Motor neuron (in vitro differentiated cells): ENCODE data around the gene PCDHB4. TPM values are rescaled to one million over a fixed set of nuclear protein-coding genes. Genes with fewer than 3 reads are reported as not detected.
A peak's percentile ranks its signal among the peaks of the same experiment; 100 is the strongest.
"Not testable (repeated sequence)": the region's sequence is repeated elsewhere in the genome, so short reads cannot be mapped to it uniquely, and the experiment has no call there.

Experiments used
- ATAC-seq, 8 experiments: fragments of 200-7000 bp; cut with Tn5 transposase; replicated peaks in 6 of 8; 2 replicates each; pipeline ENCODE4 v1.8.0; 2021; ENCODE audit warnings: mild to moderate bottlenecking in 8 of 8, moderate library complexity in 8 of 8
- H3K27ac ChIP-seq, 2 donors: fragments of 250-450 bp; sonication (Bioruptor Pico); 2 replicates each; pipeline ENCODE4 v1.9.0; 2021; ENCODE audit warnings: antibody characterized with exemption in 2 of 2, mild to moderate bottlenecking in 2 of 2, moderate library complexity in 1 of 2
- H3K4me1 ChIP-seq, 2 donors: fragments of 250-450 bp; sonication (Bioruptor Pico); replicated peaks in 1 of 2; 2 replicates each; pipeline ENCODE4 v1.6.1; 2021; ENCODE audit warnings: antibody characterized with exemption in 2 of 2, mild to moderate bottlenecking in 2 of 2, moderate library complexity in 1 of 2
- H3K4me3 ChIP-seq, 5 donors: fragments of 250-450 bp; sonication (Bioruptor Pico); 2 replicates each; pipeline ENCODE4 v1.9.0; 2021; ENCODE audit warnings: antibody characterized with exemption in 5 of 5, mild to moderate bottlenecking in 5 of 5, moderate library complexity in 4 of 5
- WGBS, 10 experiments: fragments of 450-650 bp; shearing (Covaris generic); methylation state at CpG; one replicate each; pipeline ENCODE4 v1.0.0; 2022; 5-methylcytosine and 5-hydroxymethylcytosine counted together
- in situ Hi-C, 9 experiments: fragments of 400-800 bp; cut with MboI; loops; one replicate each; pipeline ENCODE4 v1.15.0; 2021; ENCODE audit warnings: low sequenced_read_pairs in 9 of 9, low pct_unique_long_range_greater_than_20kb in 2 of 9; ENCODE audit not compliant: unreplicated experiment in 9 of 9
- total RNA-seq, 8 experiments: library from RNA; unstranded; fragments of 300-600 nt; gene quantifications; 2 replicates each; pipeline versions ENCODE4 v1.2.3 to v1.2.4, GENCODE V29; 2022

PCDHB4 gene
- total RNA-seq, 8 experiments from 2014 or later, result 0.20 to 2.0 (median 1.2) TPM

GRCh38 chr5:141155540-141156374 lies 34.1 kb downstream of the PCDHB4 start:
- WGBS, 10 experiments, result 0 to 100% (median 36%) methylated on average over 1 to 21 of the region's 21 CpGs
- peak in 3 of 8 experiments; percentile 16 to 40 (median 18) for ATAC-seq
- peak overlapping the region in 3 of 5 donors; percentile 16 to 30 (median 25) for H3K4me3 ChIP-seq
- in situ Hi-C loops, result loop anchor here in 1 of 9 experiments (25.0 kb wide), 1 partner anchor 107 kb away; no protein-coding TSS in a partner anchor
- no peaks in the 10 kb centered on the region for H3K4me1 ChIP-seq
- H3K27ac ChIP-seq, result no peak overlapping the region

- not testable (repeated sequence) for H3K4me1 ChIP-seq, H3K27ac ChIP-seq, H3K4me3 ChIP-seq, ATAC-seq
- in situ Hi-C loops, result loop anchor here in 1 of 9 experiments (25.0 kb wide), 1 partner anchor 105 kb away; no protein-coding TSS in a partner anchor
- WGBS, 10 experiments, result 60% methylated on average over 3 of the region's 38 CpGs; no CpG with 5 or more reads in 9 of the 10 experiments
These were observed 35.7 kb downstream of the PCDHB4 start for GRCh38 chr5:141157356-141157755.

GRCh38 chr5:141157901-141158300 lies 36.3 kb downstream of the PCDHB4 start:
- 20% methylated on average over 1 of the region's 28 CpGs; no CpG with 5 or more reads in 9 of the 10 experiments for WGBS, 10 experiments
- ATAC-seq, result not testable (repeated sequence)

GRCh38 chr5:141172381-141173204 lies 51.0 kb downstream of the PCDHB4 start, which contains the start of gene PCDHB7:
Gene PCDHB7, plus strand, starts transcription at chr5:141172644. Its CDS starts 192 bp downstream, at chr5:141172836.
- in situ Hi-C loops, result loop anchor here in 1 of 9 experiments (25.0 kb wide), 1 partner anchor 90 kb away; no protein-coding TSS in a partner anchor
- peak within 1 kb of the TSS in 1 of 5 donors; percentile 25 for H3K4me3 ChIP-seq
- ATAC-seq, result peak in 1 of 8 experiments; percentile 27
- WGBS, 10 experiments, result 11 to 80% (median 41%) methylated on average over 3 to 19 of the region's 20 CpGs
- no peak within 1 kb of the TSS for H3K27ac ChIP-seq
- H3K4me1 ChIP-seq, result no peaks in the 10 kb centered on the region

More at GRCh38 chr5:141157901-141158300, 36.3 kb downstream of the PCDHB4 start:
- not testable (repeated sequence) for H3K4me3 ChIP-seq, H3K4me1 ChIP-seq, H3K27ac ChIP-seq
- in situ Hi-C loops, result loop anchor here in 1 of 9 experiments (25.0 kb wide), 1 partner anchor 104 kb away; no protein-coding TSS in a partner anchor

- not testable (repeated sequence) for H3K4me3 ChIP-seq, H3K27ac ChIP-seq, H3K4me1 ChIP-seq, ATAC-seq
- 13 to 94% (median 40%) methylated on average over 3 to 15 of the region's 79 CpGs; no CpG with 5 or more reads in 4 of the 10 experiments for WGBS, 10 experiments
- in situ Hi-C loops, result loop anchor here in 5 of 9 experiments (25.0 kb wide), 2 partner anchors 88 to 388 kb away; no protein-coding TSS in a partner anchor
These were observed 52.9 kb downstream of the PCDHB4 start for GRCh38 chr5:141174291-141175104.

Other genes with a start within 250 kb of the PCDHB4 start
- gene PCDHA12, start 246.5 kb upstream of the PCDHB4 start, total RNA-seq, result 10 to 100 TPM in 2 of 8 experiments, 1 to 10 TPM in 3, under 1 TPM in 2, not detected in 1; 0.13 to 22.5 (median 7.4) TPM
- 10 to 100 TPM in 2 of 8 experiments, 1 to 10 TPM in 3, under 1 TPM in 2, not detected in 1; 0.21 to 13.2 (median 2.3) TPM for gene PCDHA13, start 239.7 kb upstream of the PCDHB4 start, total RNA-seq
- gene PCDHAC1, start 195.5 kb upstream of the PCDHB4 start, total RNA-seq, result 10 to 100 TPM in 5 of 8 experiments, 1 to 10 TPM in 1, under 1 TPM in 2; 0.05 to 25.2 (median 14.1) TPM
- gene PCDHAC2, start 155.3 kb upstream of the PCDHB4 start, total RNA-seq, result 10 to 100 TPM in 1 of 8 experiments, 1 to 10 TPM in 5, under 1 TPM in 2; 0.10 to 24.4 (median 4.8) TPM
- under 1 TPM in 7 of 8 experiments, not detected in 1; 0.04 to 0.43 (median 0.11) TPM for gene PCDHB1, start 70.4 kb upstream of the PCDHB4 start, total RNA-seq
- 10 to 100 TPM in 5 of 8 experiments, 1 to 10 TPM in 2, under 1 TPM in 1; 0.36 to 45.7 (median 10.3) TPM for gene PCDHB2, start 27.2 kb upstream of the PCDHB4 start, total RNA-seq
- 1 to 10 TPM in 7 of 8 experiments, not detected in 1; 1.6 to 7.6 (median 2.8) TPM for gene PCDHB3, start 21.3 kb upstream of the PCDHB4 start, total RNA-seq
- 10 to 100 TPM in 3 of 8 experiments, 1 to 10 TPM in 1, under 1 TPM in 3, not detected in 1; 0.27 to 51.6 (median 8.5) TPM for gene PCDHB5, start 13.4 kb downstream of the PCDHB4 start, total RNA-seq
- 1 to 10 TPM in 4 of 8 experiments, under 1 TPM in 3, not detected in 1; 0.28 to 2.8 (median 2.3) TPM for gene PCDHB6, start 28.2 kb downstream of the PCDHB4 start, total RNA-seq
- 1 to 10 TPM in 3 of 8 experiments, under 1 TPM in 5; 0.20 to 2.0 (median 0.50) TPM for gene PCDHB7, start 50.8 kb downstream of the PCDHB4 start, total RNA-seq
- 1 to 10 TPM in 4 of 8 experiments, under 1 TPM in 4; 0.11 to 4.4 (median 1.8) TPM for gene PCDHB8, start 56.0 kb downstream of the PCDHB4 start, total RNA-seq
- 1 to 10 TPM in 5 of 8 experiments, under 1 TPM in 3; 0.25 to 3.4 (median 1.8) TPM for gene PCDHB16, start 60.6 kb downstream of the PCDHB4 start, total RNA-seq
- 10 to 100 TPM in 1 of 8 experiments, 1 to 10 TPM in 6, under 1 TPM in 1; 0.72 to 10.1 (median 2.3) TPM for gene PCDHB9, start 65.3 kb downstream of the PCDHB4 start, total RNA-seq
- 10 to 100 TPM in 1 of 8 experiments, 1 to 10 TPM in 4, under 1 TPM in 3; 0.20 to 25.4 (median 5.5) TPM for gene PCDHB10, start 70.5 kb downstream of the PCDHB4 start, total RNA-seq
- 1 to 10 TPM in 6 of 8 experiments, under 1 TPM in 2; 0.46 to 6.1 (median 3.4) TPM for gene PCDHB11, start 77.8 kb downstream of the PCDHB4 start, total RNA-seq
- gene PCDHB12, start 86.9 kb downstream of the PCDHB4 start, total RNA-seq, result 1 to 10 TPM in 5 of 8 experiments, under 1 TPM in 3; 0.31 to 8.9 (median 2.9) TPM
- 1 to 10 TPM in 7 of 8 experiments, under 1 TPM in 1; 0.25 to 6.7 (median 2.9) TPM for gene PCDHB13, start 92.1 kb downstream of the PCDHB4 start, total RNA-seq
- 10 to 100 TPM in 1 of 8 experiments, 1 to 10 TPM in 7; 1.2 to 16.7 (median 6.5) TPM for gene PCDHB14, start 101.5 kb downstream of the PCDHB4 start, total RNA-seq
- 1 to 10 TPM in 6 of 8 experiments, under 1 TPM in 2; 0.25 to 8.6 (median 3.5) TPM for gene PCDHB15, start 123.6 kb downstream of the PCDHB4 start, total RNA-seq
- 1 to 10 TPM in 1 of 8 experiments, under 1 TPM in 5, not detected in 2; 0.14 to 1.4 (median 0.54) TPM for gene SLC25A2, start 182.2 kb downstream of the PCDHB4 start, total RNA-seq
- gene TAF7, start 199.0 kb downstream of the PCDHB4 start, total RNA-seq, result 100 to 1,000 TPM in 2 of 8 experiments, 10 to 100 TPM in 6; 58.8 to 118 (median 71.3) TPM
- gene PCDHGA1, start 208.7 kb downstream of the PCDHB4 start, total RNA-seq, result 1 to 10 TPM in 2 of 8 experiments, under 1 TPM in 6; 0.23 to 1.3 (median 0.79) TPM
- 1 to 10 TPM in 2 of 8 experiments, under 1 TPM in 6; 0.16 to 1.5 (median 0.34) TPM for gene PCDHGA2, start 216.9 kb downstream of the PCDHB4 start, total RNA-seq
- 10 to 100 TPM in 1 of 8 experiments, 1 to 10 TPM in 1, under 1 TPM in 6; 0.05 to 32.1 (median 0.65) TPM for gene PCDHGA3, start 222.0 kb downstream of the PCDHB4 start, total RNA-seq
- 1 to 10 TPM in 3 of 8 experiments, under 1 TPM in 5; 0.33 to 4.4 (median 0.83) TPM for gene PCDHGB1, start 228.3 kb downstream of the PCDHB4 start, total RNA-seq
- gene PCDHGA4, start 233.2 kb downstream of the PCDHB4 start, total RNA-seq, result 1 to 10 TPM in 5 of 8 experiments, under 1 TPM in 3; 0.22 to 3.2 (median 1.4) TPM
- gene PCDHGB2, start 238.2 kb downstream of the PCDHB4 start, total RNA-seq, result 10 to 100 TPM in 1 of 8 experiments, 1 to 10 TPM in 2, under 1 TPM in 5; 0.41 to 10.7 (median 0.83) TPM
- gene PCDHGA5, start 242.3 kb downstream of the PCDHB4 start, total RNA-seq, result 1 to 10 TPM in 2 of 8 experiments, under 1 TPM in 6; 0.16 to 5.2 (median 0.50) TPM
- 1 to 10 TPM in 3 of 8 experiments, under 1 TPM in 5; 0.22 to 6.5 (median 0.59) TPM for gene PCDHGB3, start 248.4 kb downstream of the PCDHB4 start, total RNA-seq